GM19351 (cell line): ENCODE measurements around the gene SLC9A9.
"Not testable (repeated sequence)": the region's sequence is repeated elsewhere in the genome, so short reads cannot be mapped to it uniquely, and the experiment has no call there.

Experiments used
- ATAC-seq: cut with Tn5 transposase; IDR thresholded peaks from one replicate; pipeline ENCODE4 v1.9.1; 2021; ENCODE audit warnings: mild to moderate bottlenecking, moderate library complexity; ENCODE audit not compliant: unreplicated experiment

Gene SLC9A9

GRCh38 chr3:143525408-143525807, 322.9 kb downstream of the SLC9A9 start:
- no peak for ATAC-seq

- ATAC-seq, result no peak
Observed at GRCh38 chr3:143521803-143522202, 326.5 kb downstream of the SLC9A9 start.

- ATAC-seq, result not testable (repeated sequence)
Observed at GRCh38 chr3:143517131-143517530, 331.1 kb downstream of the SLC9A9 start.

GRCh38 chr3:143514874-143515273, 333.4 kb downstream of the SLC9A9 start:
- ATAC-seq, result no peak

GRCh38 chr3:143514109-143514508, 334.2 kb downstream of the SLC9A9 start:
- no peak for ATAC-seq

GRCh38 chr3:143511174-143511879, 336.9 kb downstream of the SLC9A9 start:
- no peak for ATAC-seq

GRCh38 chr3:143510601-143511000, 337.7 kb downstream of the SLC9A9 start:
- no peak for ATAC-seq

GRCh38 chr3:143507735-143508580, 340.3 kb downstream of the SLC9A9 start:
- no peak for ATAC-seq

- ATAC-seq, result no peak
Observed at GRCh38 chr3:143506190-143506589, 342.1 kb downstream of the SLC9A9 start.

- no peak for ATAC-seq
Observed at GRCh38 chr3:143503325-143503885, 344.9 kb downstream of the SLC9A9 start.

- no peak for ATAC-seq
Observed at GRCh38 chr3:143502081-143502480, 346.2 kb downstream of the SLC9A9 start.

- no peak for ATAC-seq
Observed at GRCh38 chr3:143497382-143497781, 350.9 kb downstream of the SLC9A9 start.

- ATAC-seq, result no peak
Observed at GRCh38 chr3:143496191-143496590, 352.1 kb downstream of the SLC9A9 start.

- no peak for ATAC-seq
Observed at GRCh38 chr3:143495527-143495926, 352.7 kb downstream of the SLC9A9 start.

GRCh38 chr3:143486611-143487010, 361.7 kb downstream of the SLC9A9 start:
- ATAC-seq, result no peak

- ATAC-seq, result no peak
Observed at GRCh38 chr3:143484846-143485512, 363.3 kb downstream of the SLC9A9 start.

- ATAC-seq, result peak; percentile 50
Observed at GRCh38 chr3:143483214-143483613, 365.1 kb downstream of the SLC9A9 start.

- ATAC-seq, result peak; percentile 38
Observed at GRCh38 chr3:143482106-143483088, 365.9 kb downstream of the SLC9A9 start.

- no peak for ATAC-seq
Observed at GRCh38 chr3:143480344-143480743, 367.9 kb downstream of the SLC9A9 start.

GRCh38 chr3:143479727-143480126, 368.5 kb downstream of the SLC9A9 start:
- ATAC-seq, result no peak
